ENCODE data around the gene ME3.

Gene ME3

DNA sequence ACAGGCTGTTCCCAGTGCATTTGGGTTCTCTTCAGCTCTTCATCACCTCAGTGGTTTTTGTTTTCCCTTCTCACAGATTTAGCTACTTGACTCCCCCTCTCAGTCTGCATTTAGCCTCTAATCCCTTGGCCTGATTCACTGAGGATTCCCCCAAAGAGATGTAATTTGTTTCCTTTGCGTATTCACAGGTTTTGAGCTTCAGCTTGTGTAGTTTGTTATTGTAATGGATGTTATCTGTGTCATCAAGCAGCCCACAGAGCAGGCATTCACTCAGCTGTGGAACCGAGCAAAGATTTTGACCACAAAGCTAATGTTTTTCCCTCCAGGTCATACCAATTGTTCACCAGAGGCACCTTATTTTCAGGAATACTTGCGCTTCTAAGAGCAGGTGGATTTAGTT is 6.4 kb upstream of the ME3 start:
- no peak overlapping the region for H3K4me3 Mint-ChIP-seq
- no peaks in the 10 kb centered on the region for H3K36me3 Mint-ChIP-seq (ENCODE audit: low read depth)
- no peak overlapping the region for H3K27ac Mint-ChIP-seq
- H3K27me3 Mint-ChIP-seq (ENCODE audit: low read depth): no peaks in the 10 kb centered on the region
- H3K4me1 Mint-ChIP-seq (ENCODE audit: low read depth): peaks cover 1% of the 10 kb centered on the region
- H3K9me3 Mint-ChIP-seq: no peaks in the 10 kb centered on the region

DNA sequence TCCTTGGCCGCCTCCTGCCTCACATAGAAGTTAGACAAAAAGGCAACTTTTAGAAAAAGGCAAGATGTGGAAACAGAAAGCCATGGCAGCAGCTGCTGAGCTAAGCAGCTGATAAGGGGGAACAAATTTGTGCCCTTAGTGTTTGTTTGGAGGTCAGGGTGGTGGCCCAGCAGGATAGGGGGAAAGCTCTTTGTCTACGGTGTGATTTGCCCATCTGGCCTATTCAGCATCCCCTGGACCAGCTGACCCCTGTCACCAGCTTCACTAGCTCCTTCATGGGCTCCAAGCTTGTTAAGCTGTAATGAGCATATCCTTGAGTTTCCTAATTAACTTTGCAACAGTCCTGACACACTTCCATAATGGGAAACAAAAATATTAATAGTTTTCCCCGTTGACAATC is 5.9 kb upstream of the ME3 start:
- no peaks in the 10 kb centered on the region for H3K36me3 Mint-ChIP-seq (ENCODE audit: low read depth)
- peaks cover 2% of the 10 kb centered on the region for H3K27me3 Mint-ChIP-seq (ENCODE audit: low read depth)
- no peaks in the 10 kb centered on the region for H3K9me3 Mint-ChIP-seq
- H3K4me1 Mint-ChIP-seq (ENCODE audit: low read depth): peaks cover 1% of the 10 kb centered on the region
- no peak overlapping the region for H3K27ac Mint-ChIP-seq
- H3K4me3 Mint-ChIP-seq: no peak overlapping the region

DNA sequence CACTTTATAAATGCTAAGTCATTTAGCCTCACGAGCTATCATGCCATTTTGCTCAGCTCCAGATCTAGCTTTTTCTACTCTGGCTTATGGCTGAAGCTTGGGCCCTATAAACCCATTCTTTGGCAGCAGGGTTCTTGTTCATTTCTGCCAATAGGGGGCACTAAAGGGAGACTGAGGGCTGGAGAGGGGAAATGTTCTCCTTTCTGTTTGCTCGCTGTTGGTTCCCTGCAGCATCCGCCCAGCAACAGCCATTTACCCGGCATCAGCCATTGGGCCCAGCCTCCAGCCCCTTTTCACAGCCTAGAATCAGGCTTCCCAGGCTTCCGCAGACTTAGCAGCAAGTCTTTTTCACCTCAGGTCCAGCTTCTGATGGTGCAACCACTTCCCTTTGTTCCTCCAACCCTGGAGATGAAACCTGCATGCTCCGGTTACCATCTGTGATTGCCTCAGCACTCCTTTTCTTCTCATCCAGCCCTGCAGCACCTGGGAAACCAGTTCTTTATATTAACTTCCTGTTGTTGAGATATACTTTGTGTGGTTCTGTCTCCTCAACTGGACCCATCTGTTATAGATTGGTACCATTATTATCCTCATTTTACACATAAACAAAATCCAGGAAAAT is 4.2 kb upstream of the ME3 start:
- no peak overlapping the region for H3K4me3 Mint-ChIP-seq
- no peaks in the 10 kb centered on the region for H3K36me3 Mint-ChIP-seq (ENCODE audit: low read depth)
- no peaks in the 10 kb centered on the region for H3K9me3 Mint-ChIP-seq
- H3K27me3 Mint-ChIP-seq (ENCODE audit: low read depth): peaks cover 11% of the 10 kb centered on the region
- H3K4me1 Mint-ChIP-seq (ENCODE audit: low read depth): peaks cover 6% of the 10 kb centered on the region
- H3K27ac Mint-ChIP-seq: no peak overlapping the region

DNA sequence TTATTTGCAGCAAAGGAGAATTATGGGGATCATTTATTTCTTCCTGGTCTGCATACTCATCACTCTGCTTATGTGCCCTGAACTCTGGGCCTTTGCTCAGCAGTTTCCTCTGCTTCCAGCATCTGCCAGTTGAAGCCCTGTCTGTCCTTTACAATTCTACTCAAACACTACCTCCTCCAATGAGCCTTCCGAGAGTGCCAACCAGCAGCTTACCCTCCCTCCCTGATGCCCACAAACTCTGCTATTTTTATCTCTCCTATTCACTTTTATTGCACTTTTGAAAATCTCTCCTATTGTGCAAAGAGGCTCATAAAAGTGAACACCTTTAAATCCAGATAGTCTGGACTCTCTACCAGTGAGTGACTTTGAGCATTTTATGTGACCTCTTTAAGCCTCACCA is 3.6 kb upstream of the ME3 start:
- H3K27ac Mint-ChIP-seq: no peak overlapping the region
- peaks cover 10% of the 10 kb centered on the region for H3K4me1 Mint-ChIP-seq (ENCODE audit: low read depth)
- peaks cover 16% of the 10 kb centered on the region for H3K27me3 Mint-ChIP-seq (ENCODE audit: low read depth)
- peaks cover 2% of the 10 kb centered on the region for H3K36me3 Mint-ChIP-seq (ENCODE audit: low read depth)
- H3K4me3 Mint-ChIP-seq: no peak overlapping the region
- H3K9me3 Mint-ChIP-seq: no peaks in the 10 kb centered on the region

DNA sequence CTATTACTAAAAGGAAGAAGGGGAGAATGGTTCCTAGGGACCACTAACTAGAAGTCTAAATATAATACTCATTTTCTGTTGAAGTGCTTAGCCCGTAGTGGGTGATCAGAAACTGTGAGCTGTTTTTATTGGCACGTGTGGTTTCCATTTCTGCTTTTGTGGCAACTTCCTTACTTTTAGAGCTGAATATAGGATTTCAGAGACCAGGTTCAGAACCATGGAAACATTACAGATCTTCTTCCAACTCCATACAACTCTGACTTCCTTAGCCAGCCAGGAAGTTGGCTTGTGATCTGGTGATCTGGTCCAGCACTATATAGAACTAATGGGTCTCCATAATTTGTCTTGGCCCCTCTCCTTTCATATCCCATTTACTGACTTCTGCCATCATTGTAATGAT is 2.6 kb upstream of the ME3 start:
- no peak overlapping the region for H3K27ac Mint-ChIP-seq
- peaks cover 23% of the 10 kb centered on the region for H3K27me3 Mint-ChIP-seq (ENCODE audit: low read depth)

DNA sequence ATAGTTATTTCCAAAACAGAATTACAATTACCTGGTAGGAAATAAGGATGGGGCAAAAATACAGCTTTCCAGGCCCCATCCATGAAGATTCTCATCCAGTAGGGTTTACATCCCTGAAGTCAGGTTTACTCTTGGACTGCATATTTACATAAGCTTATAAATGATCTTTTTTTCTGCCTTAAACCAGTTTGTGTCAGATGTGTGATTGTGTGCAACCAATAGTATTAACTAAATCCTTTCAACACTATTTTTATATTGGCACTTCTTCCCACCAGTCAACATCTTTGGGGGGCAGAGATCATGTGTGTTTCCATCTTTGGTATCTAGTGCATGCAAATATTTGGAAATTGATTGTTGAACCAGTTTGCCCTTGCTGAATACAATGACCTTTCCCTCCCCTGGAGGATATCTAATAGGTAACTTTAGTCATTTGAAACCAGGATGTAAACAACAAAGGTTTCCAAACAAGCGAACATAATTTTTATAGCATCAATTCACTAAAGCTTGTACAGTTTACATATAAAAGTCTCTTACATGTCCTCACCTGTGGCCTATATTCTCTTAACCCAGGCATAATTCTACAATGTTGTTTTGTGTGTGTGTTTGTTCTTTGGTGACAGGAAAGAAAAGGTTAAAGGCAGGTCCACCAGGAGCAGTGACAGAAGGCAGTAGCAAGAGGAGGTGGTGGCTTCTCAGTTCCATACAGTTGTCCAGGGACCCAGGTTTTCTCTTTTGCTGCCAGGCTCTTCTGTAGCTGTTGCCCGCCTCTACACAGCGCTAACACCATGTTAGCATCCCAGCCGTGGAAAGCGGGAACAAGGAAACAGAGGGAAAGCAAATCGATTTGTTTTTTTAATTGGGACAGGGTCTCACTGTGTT is 1.7 kb upstream of the ME3 start:
- Mint-ChIP-seq H3K27me3 (ENCODE audit: low read depth) (peaks cover 32% of the 10 kb centered on the region), H3K27ac (no peak overlapping the region), H3K4me1 (ENCODE audit: low read depth) (peaks cover 10% of the 10 kb centered on the region), H3K9me3 (no peaks in the 10 kb centered on the region), H3K36me3 (ENCODE audit: low read depth) (peaks cover 2% of the 10 kb centered on the region), H3K4me3 (no peak overlapping the region)

More for the DNA sequence above, 2.6 kb upstream of the ME3 start:
- H3K36me3 Mint-ChIP-seq (ENCODE audit: low read depth): peaks cover 2% of the 10 kb centered on the region
- peaks cover 10% of the 10 kb centered on the region for H3K4me1 Mint-ChIP-seq (ENCODE audit: low read depth)
- no peak overlapping the region for H3K4me3 Mint-ChIP-seq
- H3K9me3 Mint-ChIP-seq: no peaks in the 10 kb centered on the region

DNA sequence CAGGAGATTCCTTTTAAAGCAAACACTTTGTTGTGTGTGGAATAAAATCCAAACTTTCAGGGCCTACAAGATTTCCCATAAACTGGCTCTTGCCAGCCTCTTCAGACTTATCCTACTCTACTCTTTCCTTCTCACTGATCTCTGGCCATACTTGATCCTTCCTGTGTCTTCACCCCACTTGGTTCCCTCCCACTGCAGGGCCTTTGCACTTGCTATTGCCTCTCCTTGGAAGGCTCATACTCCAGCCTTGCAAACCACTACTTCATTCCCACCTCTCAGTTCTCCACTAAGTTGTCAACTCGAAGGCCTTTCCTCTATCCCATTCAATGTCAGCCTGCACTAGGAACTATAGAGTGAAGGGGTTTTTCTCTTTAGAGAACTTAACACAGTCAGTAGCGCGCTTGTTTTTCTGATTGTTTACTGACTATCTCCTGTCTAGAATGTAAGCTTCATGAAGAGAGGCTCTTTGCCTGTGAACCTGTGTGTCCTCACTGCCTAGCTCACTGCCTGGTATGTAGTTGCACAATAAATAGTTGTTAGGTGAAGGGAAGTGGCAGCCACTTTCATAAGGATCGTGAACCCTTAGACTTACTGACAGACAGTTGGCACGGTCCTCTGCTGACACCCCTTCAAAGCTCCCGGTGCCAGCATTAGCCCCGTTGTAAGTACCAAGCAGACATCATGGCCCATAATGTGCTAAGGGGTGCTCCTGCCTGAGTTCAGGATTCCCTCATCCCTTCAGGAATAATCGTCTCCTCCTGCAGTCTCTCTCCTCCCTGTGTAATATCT is 833 bp upstream of the ME3 start:
- Mint-ChIP-seq H3K36me3 (ENCODE audit: low read depth) (peaks cover 2% of the 10 kb centered on the region), H3K4me3 (peak overlapping the region; percentile 66), H3K27ac (peak overlapping the region; percentile 68), H3K27me3 (ENCODE audit: low read depth) (peaks cover 38% of the 10 kb centered on the region), H3K9me3 (no peaks in the 10 kb centered on the region), H3K4me1 (ENCODE audit: low read depth) (peaks cover 9% of the 10 kb centered on the region)

DNA sequence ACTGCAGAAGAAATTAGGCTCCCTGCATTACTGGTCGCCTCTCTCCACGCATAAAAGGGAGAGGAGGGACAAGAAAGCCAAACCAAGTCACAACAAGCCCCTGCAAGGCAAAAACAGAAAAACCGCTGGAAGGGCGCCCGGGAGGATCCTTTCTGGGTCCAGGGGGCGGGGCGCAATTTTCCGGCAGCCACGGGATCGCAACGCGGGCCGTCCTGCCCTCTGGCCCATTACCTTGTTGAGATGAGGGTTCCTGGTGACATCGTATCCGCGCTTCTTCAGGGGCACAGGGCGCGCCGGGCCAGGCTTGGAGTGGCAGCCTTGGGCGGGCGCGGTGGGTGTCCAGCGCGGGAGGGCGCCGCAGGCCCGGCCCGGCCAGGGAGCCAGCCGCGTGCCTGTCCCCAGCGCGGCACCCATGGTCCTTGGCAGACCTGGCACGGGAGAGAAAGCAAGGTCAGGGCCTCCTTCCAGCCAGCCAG is 847 bp downstream of the ME3 start:
- Mint-ChIP-seq H3K9me3 (no peaks in the 10 kb centered on the region), H3K27ac (peak overlapping the region; percentile 27), H3K27me3 (ENCODE audit: low read depth) (peaks cover 46% of the 10 kb centered on the region), H3K4me1 (ENCODE audit: low read depth) (peaks cover 9% of the 10 kb centered on the region), H3K36me3 (ENCODE audit: low read depth) (peaks cover 2% of the 10 kb centered on the region), H3K4me3 (peak overlapping the region; percentile 72)

DNA sequence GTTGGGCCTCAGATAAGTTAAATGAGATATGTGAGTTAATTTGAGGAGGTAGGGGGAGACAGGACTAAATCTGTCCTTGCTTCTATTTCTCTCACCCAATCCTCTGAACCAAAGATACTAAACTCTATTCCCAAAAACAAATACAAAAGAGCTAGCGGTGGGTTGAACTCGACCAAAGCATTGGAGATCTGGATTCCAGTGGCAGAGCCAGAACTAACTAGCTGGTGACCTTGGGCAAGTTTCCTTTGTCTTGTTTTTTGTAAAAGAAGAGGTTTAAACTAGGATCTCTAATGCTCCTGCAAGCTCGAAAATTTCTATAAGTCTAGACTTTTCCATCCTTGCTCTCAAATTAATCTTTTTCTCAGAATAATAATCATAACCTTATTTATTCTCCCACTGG is 1.5 kb downstream of the ME3 start:
- no peak overlapping the region for H3K27ac Mint-ChIP-seq
- peak overlapping the region; percentile 72 for H3K4me3 Mint-ChIP-seq
- no peaks in the 10 kb centered on the region for H3K9me3 Mint-ChIP-seq
- H3K4me1 Mint-ChIP-seq (ENCODE audit: low read depth): peaks cover 9% of the 10 kb centered on the region
- peaks cover 46% of the 10 kb centered on the region for H3K27me3 Mint-ChIP-seq (ENCODE audit: low read depth)
- peaks cover 2% of the 10 kb centered on the region for H3K36me3 Mint-ChIP-seq (ENCODE audit: low read depth)

DNA sequence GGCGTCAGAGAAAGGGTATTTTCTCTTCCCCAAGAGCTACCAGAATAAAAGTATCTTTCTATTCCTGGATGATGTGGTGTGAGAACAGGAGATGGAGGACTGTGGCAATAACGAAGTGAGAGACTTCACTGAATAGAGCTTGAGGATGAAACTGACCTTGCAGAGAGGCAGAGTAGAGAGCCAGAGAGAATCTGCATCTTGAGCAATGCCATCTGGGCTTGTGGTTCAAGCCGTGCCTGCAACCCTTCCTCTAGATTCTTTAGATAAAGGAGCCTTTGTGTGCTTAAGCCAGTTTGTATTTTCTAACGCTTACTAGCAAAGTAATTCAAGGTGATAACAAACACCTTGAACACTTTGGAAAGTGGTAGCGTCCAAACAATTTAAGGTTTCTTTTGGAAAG is 2.2 kb downstream of the ME3 start:
- H3K4me3 Mint-ChIP-seq: no peak overlapping the region

DNA sequence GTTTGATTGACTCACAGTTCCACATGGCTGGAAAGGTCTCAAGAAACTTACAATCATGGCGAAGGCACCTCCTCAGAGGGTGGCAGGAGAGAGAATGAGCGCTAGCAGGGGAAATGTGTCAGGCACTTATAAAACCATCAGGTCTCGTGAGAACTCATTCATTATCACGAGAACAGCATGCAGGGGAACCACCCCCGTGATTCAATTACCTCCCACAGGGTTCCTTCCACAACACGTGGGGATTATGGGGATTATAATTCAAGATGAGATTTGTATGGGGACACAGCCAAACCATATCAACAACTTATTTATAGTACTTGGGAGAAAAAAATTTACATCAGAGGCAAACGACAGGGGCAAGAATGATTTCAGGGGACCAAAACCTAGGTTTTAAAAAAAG is 3.0 kb downstream of the ME3 start:
- peaks cover 9% of the 10 kb centered on the region for H3K4me1 Mint-ChIP-seq (ENCODE audit: low read depth)
- H3K4me3 Mint-ChIP-seq: no peak overlapping the region
- no peak overlapping the region for H3K27ac Mint-ChIP-seq
- peaks cover 2% of the 10 kb centered on the region for H3K36me3 Mint-ChIP-seq (ENCODE audit: low read depth)
- peaks cover 51% of the 10 kb centered on the region for H3K27me3 Mint-ChIP-seq (ENCODE audit: low read depth)
- H3K9me3 Mint-ChIP-seq: no peaks in the 10 kb centered on the region

More for the DNA sequence above, 2.2 kb downstream of the ME3 start:
- no peak overlapping the region for H3K27ac Mint-ChIP-seq
- H3K36me3 Mint-ChIP-seq (ENCODE audit: low read depth): peaks cover 2% of the 10 kb centered on the region
- no peaks in the 10 kb centered on the region for H3K9me3 Mint-ChIP-seq
- peaks cover 48% of the 10 kb centered on the region for H3K27me3 Mint-ChIP-seq (ENCODE audit: low read depth)
- H3K4me1 Mint-ChIP-seq (ENCODE audit: low read depth): peaks cover 9% of the 10 kb centered on the region

DNA sequence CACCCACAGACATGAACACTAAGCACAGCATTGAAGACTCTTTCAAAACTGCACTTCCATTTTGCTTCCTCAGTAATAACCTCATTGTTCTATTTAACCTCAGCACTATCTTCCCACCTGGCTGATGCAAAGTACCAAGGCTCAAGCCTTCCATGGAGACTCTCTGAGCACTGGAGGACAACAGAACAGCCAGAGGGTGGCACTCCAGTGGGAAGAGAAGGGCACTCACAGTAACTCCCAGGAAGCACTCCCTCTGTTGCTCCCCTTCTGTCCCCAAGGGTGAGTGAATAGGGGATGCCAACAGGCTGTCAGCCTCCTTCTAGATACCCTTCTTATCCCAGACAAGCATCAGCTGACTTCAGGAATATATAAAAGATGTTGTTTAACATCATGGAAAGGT is 3.5 kb downstream of the ME3 start:
- no peaks in the 10 kb centered on the region for H3K9me3 Mint-ChIP-seq
- H3K4me3 Mint-ChIP-seq: no peak overlapping the region
- H3K27me3 Mint-ChIP-seq (ENCODE audit: low read depth): peaks cover 51% of the 10 kb centered on the region
- H3K27ac Mint-ChIP-seq: no peak overlapping the region
- peaks cover 2% of the 10 kb centered on the region for H3K36me3 Mint-ChIP-seq (ENCODE audit: low read depth)
- H3K4me1 Mint-ChIP-seq (ENCODE audit: low read depth): peaks cover 9% of the 10 kb centered on the region

DNA sequence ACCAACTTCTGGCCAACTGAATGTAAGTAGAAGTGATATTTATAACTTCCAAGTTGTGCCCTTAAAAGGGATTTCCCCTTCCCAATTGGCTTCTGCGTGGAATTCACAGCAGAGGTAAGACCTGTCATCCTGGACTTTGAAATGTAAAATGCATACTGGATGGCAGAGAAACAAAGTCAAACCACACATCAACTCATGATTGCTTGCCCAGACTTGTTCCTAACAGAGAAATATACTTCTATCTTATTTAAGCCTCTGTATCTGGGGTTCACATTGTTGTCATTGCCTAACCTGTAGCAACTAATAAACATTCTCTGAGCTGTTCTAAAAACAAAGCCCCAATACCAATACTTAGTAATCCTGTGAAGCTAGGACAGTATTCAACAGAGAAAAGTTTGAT is 6.2 kb downstream of the ME3 start:
- Mint-ChIP-seq H3K4me3 (no peak overlapping the region), H3K36me3 (ENCODE audit: low read depth) (peaks cover 1% of the 10 kb centered on the region), H3K4me1 (ENCODE audit: low read depth) (peaks cover 1% of the 10 kb centered on the region), H3K9me3 (no peaks in the 10 kb centered on the region), H3K27ac (no peak overlapping the region), H3K27me3 (ENCODE audit: low read depth) (peaks cover 42% of the 10 kb centered on the region)

DNA sequence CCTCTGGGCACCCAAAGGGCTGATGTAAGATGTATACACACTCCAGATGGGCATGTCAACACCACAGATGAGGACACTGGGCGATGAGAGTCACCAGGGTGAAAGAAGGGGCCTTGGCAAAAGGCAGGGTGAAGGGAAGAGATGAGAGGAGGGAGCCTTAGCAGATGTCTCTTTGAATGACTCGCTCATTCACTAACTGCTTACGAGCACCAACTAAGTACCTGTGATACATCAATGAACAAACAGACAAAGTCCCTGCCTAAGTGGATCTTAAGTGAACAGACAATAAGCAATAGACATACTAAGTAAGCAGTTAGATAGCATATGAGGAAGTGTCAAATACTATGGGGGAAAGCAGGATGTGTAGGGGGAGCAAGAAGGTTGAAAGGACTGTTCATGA is 7.5 kb downstream of the ME3 start:
- Mint-ChIP-seq H3K4me3 (no peak overlapping the region), H3K27me3 (ENCODE audit: low read depth) (peaks cover 40% of the 10 kb centered on the region), H3K9me3 (no peaks in the 10 kb centered on the region)

More for the DNA sequence above, 7.5 kb downstream of the ME3 start:
- Mint-ChIP-seq H3K4me1 (ENCODE audit: low read depth) (no peaks in the 10 kb centered on the region), H3K27ac (no peak overlapping the region), H3K36me3 (ENCODE audit: low read depth) (no peaks in the 10 kb centered on the region)

Data from T-helper 1 cell treated with Interleukin-12 subunit alpha and Interleukin-12 subunit beta and Interleukin-4 antibody, amounts not matched to agents 30 μg/mL and 1 μg/mL, for 36 hours (primary cell).